Measurements from ENCODE around the gene IVD. TPM values are rescaled to one million over a fixed set of nuclear protein-coding genes. Genes with fewer than 3 reads are reported as not detected.

IVD gene
- polyA plus RNA-seq, 1 of the 3 experiments (the other 2 are of a cell fraction), result 54.2 TPM

DNA sequence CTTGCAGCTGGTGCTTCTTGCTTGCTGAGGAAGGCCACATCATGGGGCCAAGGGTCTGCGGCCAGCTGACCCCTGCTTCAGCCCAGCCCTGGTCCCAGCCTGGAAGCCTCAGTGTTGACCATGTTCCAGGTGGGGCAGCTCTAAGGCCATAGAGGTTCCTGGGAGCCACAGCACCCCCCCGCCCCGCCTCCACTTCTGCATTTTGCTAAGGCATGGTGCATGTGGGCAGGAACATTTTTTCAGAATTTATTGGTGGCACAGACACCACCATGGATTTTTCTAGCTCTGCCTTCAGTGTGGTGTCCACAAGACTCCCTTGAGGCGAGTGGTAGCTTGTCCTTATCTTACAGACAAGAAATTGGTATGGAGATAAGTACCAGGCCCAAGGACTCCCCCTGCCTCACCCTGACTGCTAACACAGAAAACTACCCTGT, 63.3 kb downstream of the IVD start:
- Histone ChIP-seq H3K9me2 (no peaks in the 10 kb centered on the region), H3K4me2 (no peak overlapping the region), H3K27ac (ENCODE audit: low read depth in 2 of 2, low read length in 1 of 2) (peak overlapping the region in 1 of 2 experiments; percentile 92; a peak in 1 of 4 replicates), H3K79me2 (ENCODE audit: insufficient read depth) (peaks cover 9% of the 10 kb centered on the region; the same call in 1 of the 2 replicates), H2AFZ (ENCODE audit: low read depth) (no peak overlapping the region), H3F3A (replicated peaks; ENCODE audit: insufficient read depth) (peaks cover 23% of the 10 kb centered on the region), H4K20me1 (ENCODE audit: insufficient read depth) (no peaks in the 10 kb centered on the region), H3K27me3 (ENCODE audit: insufficient read depth) (no peaks in the 10 kb centered on the region), H3K9me3 (no peaks in the 10 kb centered on the region), H3K4me3 (ENCODE audit: low read depth in 2 of 2, low read length in 1 of 2) (no peak overlapping the region), H3K36me3 (replicated peaks in 1 of 2; ENCODE audit: control insufficient read depth in 1 of 2, insufficient read depth in 2 of 2, low read length in 1 of 2) (peaks cover 4 to 27% of the 10 kb centered on the region in 2 experiments), H3K9ac (no peak overlapping the region), H3K4me1 (ENCODE audit: control insufficient read depth in 1 of 2, insufficient read depth in 2 of 2, low read depth in 1 of 2, low read length in 1 of 2) (peaks cover 15 to 27% of the 10 kb centered on the region in 2 experiments; a peak in 3 of 4 replicates)
- DNase-seq, result no peak
- TF ChIP-seq NRF1 (IDR thresholded peaks at IDR 0.05; ENCODE audit: low read depth, low read length) (no peak), RCOR1 (IDR thresholded peaks at IDR 0.05; ENCODE audit: low read length) (no peak), YY1 (IDR thresholded peaks at IDR 0.05; ENCODE audit: low read depth) (no peak)
- CTCF ChIA-PET, result interaction anchor here (1.0 to 1.7 kb wide), 5 partner anchors 12 to 124 kb away, joined by 4 to 8 read pairs (median 4); no protein-coding TSS in a partner anchor
- POLR2A ChIA-PET, result interaction anchor here (0.6 kb wide), 1 partner anchor 23 kb away, joined by 3 read pairs; no protein-coding TSS in a partner anchor
- WGBS (ENCODE audit: low lambda C conversion rate), result 98% methylated on average over 4 of the region's 4 CpGs

DNA sequence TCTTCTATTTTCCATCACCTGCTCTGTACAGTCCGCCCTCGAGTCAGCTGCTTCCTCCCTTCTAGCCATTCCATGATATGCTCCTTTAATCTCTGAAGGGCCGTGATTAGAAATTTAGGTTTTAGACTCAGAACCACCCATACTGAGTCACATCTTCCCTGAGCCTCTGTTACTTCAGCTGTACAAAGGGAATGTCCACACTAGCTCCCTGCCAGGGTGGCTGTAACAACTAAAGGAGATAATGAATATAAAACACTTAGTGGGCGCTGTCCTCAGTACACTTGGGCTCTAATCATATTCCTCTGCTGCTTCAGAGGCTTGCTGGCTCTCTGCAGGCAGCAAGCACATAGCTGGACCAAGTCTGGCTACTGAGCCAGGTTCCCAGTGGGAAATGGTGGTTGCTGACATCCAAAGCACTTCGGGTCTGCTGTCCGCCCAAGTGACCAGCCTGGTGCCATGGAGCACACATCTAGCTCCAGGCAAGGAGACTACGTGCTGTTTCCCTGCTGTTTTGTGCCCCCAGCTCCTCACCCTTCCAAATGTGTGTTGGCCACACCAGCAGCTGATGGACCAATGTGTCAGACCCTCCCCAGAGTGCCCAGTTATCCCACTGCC, 64.3 kb downstream of the IVD start:
- ChIA-PET CTCF (interaction anchor here (1.1 to 1.7 kb wide), 9 partner anchors 13 to 125 kb away, joined by 3 to 11 read pairs (median 4); partner anchors contain the start of gene BAHD1), POLR2A (interaction anchor here (0.7 to 1.6 kb wide), 5 partner anchors 10 to 224 kb away, joined by 3 to 5 read pairs (median 3); partner anchors contain the start of gene IVD)
- TF ChIP-seq SMC3 (IDR thresholded peaks at IDR 0.05; ENCODE audit: low read depth, low read length) (no peak), FOSL2 (IDR thresholded peaks at IDR 0.05; ENCODE audit: borderline replicate concordance, low read depth) (no peak), EZH2phosphoT487 (IDR thresholded peaks at IDR 0.05; ENCODE audit: borderline replicate concordance, low read depth) (no peak), POLR2AphosphoS5 (IDR thresholded peaks at IDR 0.05; ENCODE audit: low read depth, low read length) (0 out of 2 replicates have a peak, but pooled peaks have one; percentile 6)
- peak overlapping the region; percentile 29; the same call in 1 of the 2 replicates for H3K9ac ChIP-seq
- peak overlapping the region; percentile 65 to 92; a peak in 3 of 4 replicates for H3K27ac ChIP-seq (ENCODE audit: low read depth in 2 of 2, low read length in 1 of 2)
- peaks cover 23% of the 10 kb centered on the region for H3F3A ChIP-seq (replicated peaks; ENCODE audit: insufficient read depth)
- H3K36me3 ChIP-seq (replicated peaks in 1 of 2; ENCODE audit: control insufficient read depth in 1 of 2, insufficient read depth in 2 of 2, low read length in 1 of 2), result peaks cover 0 to 17% of the 10 kb centered on the region in 2 experiments
- WGBS (ENCODE audit: low lambda C conversion rate), result 92% methylated on average over 4 of the region's 7 CpGs
- peak overlapping the region; percentile 51 to 86; a peak in 3 of 4 replicates for H3K4me3 ChIP-seq (ENCODE audit: low read depth in 2 of 2, low read length in 1 of 2)
- peak overlapping the region; percentile 60; the same call in 1 of the 2 replicates for H2AFZ ChIP-seq (ENCODE audit: low read depth)
- no peaks in the 10 kb centered on the region for H4K20me1 ChIP-seq (ENCODE audit: insufficient read depth)
- DNase-seq, result peak; percentile 46
- no peaks in the 10 kb centered on the region for H3K27me3 ChIP-seq (ENCODE audit: insufficient read depth)
- H3K79me2 ChIP-seq (ENCODE audit: insufficient read depth), result peaks cover 9% of the 10 kb centered on the region; the same call in 1 of the 2 replicates
- H3K9me2 ChIP-seq, result no peaks in the 10 kb centered on the region
- H3K9me3 ChIP-seq, result no peaks in the 10 kb centered on the region
- H3K4me1 ChIP-seq (ENCODE audit: control insufficient read depth in 1 of 2, insufficient read depth in 2 of 2, low read depth in 1 of 2, low read length in 1 of 2), result peaks cover 15 to 27% of the 10 kb centered on the region in 2 experiments; a peak in 3 of 4 replicates
- peak overlapping the region; percentile 80; the same call in 1 of the 2 replicates for H3K4me2 ChIP-seq

DNA sequence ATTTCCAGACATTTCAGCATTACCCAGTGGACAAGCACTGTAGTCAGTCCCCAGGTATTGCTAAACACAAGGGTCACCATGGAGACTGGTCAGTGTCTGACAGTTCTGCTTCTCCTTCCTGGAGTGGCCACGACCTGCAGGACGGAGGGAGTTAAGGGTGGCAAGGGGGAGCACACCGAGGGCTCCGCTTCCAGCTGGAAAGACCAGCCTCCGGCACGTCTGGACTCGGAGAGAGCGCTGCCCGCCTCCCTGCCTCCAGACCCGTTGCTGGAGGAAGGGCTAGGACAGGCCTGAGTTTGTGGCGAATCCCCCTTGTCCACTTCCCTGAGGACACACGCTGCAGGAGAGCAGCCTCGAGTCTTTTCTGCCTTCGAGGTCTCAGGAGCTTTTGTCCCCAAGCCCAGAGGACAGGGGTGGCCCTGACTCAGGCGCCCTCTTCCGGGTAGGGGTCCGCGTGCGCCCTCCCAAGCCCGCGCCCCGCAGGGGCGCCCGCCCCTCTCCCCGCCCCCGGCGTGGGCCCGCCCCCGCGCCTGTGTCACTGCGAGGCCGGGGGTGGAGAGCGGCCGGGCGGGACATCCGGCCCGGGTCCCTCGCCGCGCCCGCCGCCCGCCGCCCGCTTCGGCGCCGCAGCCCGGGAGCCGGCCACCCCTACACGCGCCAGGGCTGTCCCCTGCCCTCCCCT, 65.0 kb downstream of the IVD start, which contains the start of gene CHST14:
Gene CHST14 (plus strand): TSS at position 562 of the 682 bp plus-strand sequence. CDS start 230 bp downstream, outside the sequence.
- CTCF ChIA-PET, result interaction anchor here (1.1 to 1.7 kb wide), 7 partner anchors 13 to 37 kb away, joined by 3 to 11 read pairs (median 4); partner anchors contain the start of gene BAHD1
- POLR2A ChIA-PET, result interaction anchor here (0.7 to 1.6 kb wide), 5 partner anchors 9 to 223 kb away, joined by 3 to 5 read pairs (median 3); partner anchors contain the start of gene IVD
- H3K27ac ChIP-seq (ENCODE audit: low read depth in 2 of 2, low read length in 1 of 2), result peak within 1 kb of the TSS; percentile 65 to 92

More for the DNA sequence above, 65.0 kb downstream of the IVD start, which contains the start of gene CHST14:
- peak within 1 kb of the TSS; percentile 83 to 86 for H3K4me3 ChIP-seq (ENCODE audit: low read depth in 2 of 2, low read length in 1 of 2)
- TF ChIP-seq GABPA (IDR thresholded peaks at IDR 0.05; ENCODE audit: low read depth), result peak; percentile 41; the same call in 1 of the 2 replicates
- TF ChIP-seq ELF1 (IDR thresholded peaks at IDR 0.05), result peak; percentile 67; the same call in 1 of the 2 replicates
- no peak for TF ChIP-seq JUND (IDR thresholded peaks at IDR 0.05)
- TF ChIP-seq SIN3A (IDR thresholded peaks at IDR 0.05; ENCODE audit: borderline replicate concordance, low read depth, low read length), result peak; percentile 42; the same call in 1 of the 2 replicates
- 0 out of 2 replicates have a peak, but pooled peaks have one; percentile 1 for TF ChIP-seq POLR2AphosphoS5 (IDR thresholded peaks at IDR 0.05; ENCODE audit: low read depth, low read length)
- 0 out of 2 replicates have a peak, but pooled peaks have one; percentile 43 for TF ChIP-seq MXI1 (IDR thresholded peaks at IDR 0.05; ENCODE audit: low read depth, low read length)
- 0 out of 2 replicates have a peak, but pooled peaks have one; percentile 3 for TF ChIP-seq SMC3 (IDR thresholded peaks at IDR 0.05; ENCODE audit: low read depth, low read length)
- TF ChIP-seq TCF12 (IDR thresholded peaks at IDR 0.05), result no peak
- TF ChIP-seq RAD21 (IDR thresholded peaks at IDR 0.05; ENCODE audit: low read length), result 0 out of 2 replicates have a peak, but pooled peaks have one; percentile 13
- H3K4me2 ChIP-seq, result peak within 1 kb of the TSS; percentile 99
- H2AFZ ChIP-seq (ENCODE audit: low read depth), result peak within 1 kb of the TSS; percentile 83
- peaks cover 23% of the 10 kb centered on the region for H3F3A ChIP-seq (replicated peaks; ENCODE audit: insufficient read depth)
- DNase-seq, result peak; percentile 97
- no peaks in the 10 kb centered on the region for H3K27me3 ChIP-seq (ENCODE audit: insufficient read depth)
- peak within 1 kb of the TSS; percentile 80 for H3K9ac ChIP-seq
- no peaks in the 10 kb centered on the region for H4K20me1 ChIP-seq (ENCODE audit: insufficient read depth)
- H3K36me3 ChIP-seq (replicated peaks in 1 of 2; ENCODE audit: control insufficient read depth in 1 of 2, insufficient read depth in 2 of 2, low read length in 1 of 2), result peaks cover 0 to 10% of the 10 kb centered on the region in 2 experiments
- peaks cover 9% of the 10 kb centered on the region; the same call in 1 of the 2 replicates for H3K79me2 ChIP-seq (ENCODE audit: insufficient read depth)
- peaks cover 15 to 27% of the 10 kb centered on the region in 2 experiments; a peak in 3 of 4 replicates for H3K4me1 ChIP-seq (ENCODE audit: control insufficient read depth in 1 of 2, insufficient read depth in 2 of 2, low read depth in 1 of 2, low read length in 1 of 2)
- under 1% methylated on average over 24 of the region's 52 CpGs for WGBS (ENCODE audit: low lambda C conversion rate)
- no peaks in the 10 kb centered on the region for H3K9me2 ChIP-seq
- no peaks in the 10 kb centered on the region for H3K9me3 ChIP-seq

All from SK-N-SH (cell line).